Prostate gland (tissue), 2 donors: ENCODE results near the gene TP53INP2. TPM values are rescaled to one million over a fixed set of nuclear protein-coding genes. Genes with fewer than 3 reads are reported as not detected.
"Not testable (repeated sequence)": the region's sequence is repeated elsewhere in the genome, so short reads cannot be mapped to it uniquely, and the experiment has no call there.

ENCODE experiments used
- DNase-seq: peaks from one replicate; pipeline ENCODE4 v3.0.0-alpha.2; 2019; ENCODE audit warnings: low spot score
- H3K27ac ChIP-seq, 2 donors: fragments of 200-600 bp; sonication (generic); 2 replicates each; pipeline ENCODE4 v1.5.1; 2017 to 2019
- H3K27me3 ChIP-seq: fragments of 200-600 bp; sonication (generic); replicated peaks from 2 replicates; pipeline ENCODE4 v1.5.1; 2019; ENCODE audit not compliant: insufficient read depth
- H3K36me3 ChIP-seq, 2 donors: fragments of 200-600 bp; sonication (generic); 1 replicate in 1 of 2; 2 replicates in 1 of 2; pipeline versions ENCODE4 v1.5.1 to v1.8.1; 2017 to 2019
- H3K4me1 ChIP-seq: fragments of 200-600 bp; sonication (generic); replicated peaks from 2 replicates; pipeline ENCODE4 v1.5.1; 2019
- H3K4me3 ChIP-seq, 2 donors: fragments of 200-600 bp; sonication (generic); 2 replicates each; pipeline ENCODE4 v1.5.1; 2017 to 2019
- H3K9me3 ChIP-seq: fragments of 200-600 bp; sonication (generic); 2 replicates; pipeline ENCODE4 v1.5.1; 2017
- POLR2A ChIP-seq: fragments of 450-650 bp; IDR thresholded peaks from one replicate; pipeline ENCODE4 v1.6.1; 2016; ENCODE audit warnings: antibody characterized with exemption, mild to moderate bottlenecking
- POLR2AphosphoS5 ChIP-seq: sonication (generic); formaldehyde crosslinking; IDR thresholded peaks from one replicate; pipeline ENCODE4 v1.6.1; 2017; ENCODE audit warnings: antibody characterized with exemption
- WGBS: methylation state at CpG from one replicate; pipeline ENCODE4 v1.1.5; 2018; 5-methylcytosine and 5-hydroxymethylcytosine counted together
- intact Hi-C: fragments of 100-400 bp; cut with DNase I; formaldehyde crosslinking; loops from one replicate; pipeline ENCODE4 v1.14.2; 2022
- total RNA-seq, 2 donors: library from RNA; depleted of rRNA; stranded (reverse); fragments of >200 nt; gene quantifications; one replicate each; pipeline ENCODE4 v1.1.0, GENCODE V29; 2016
- TF ChIP-seq, protein P1 (sequence below), 4 experiments: fragments of 200-600 bp in 2 of 4; fragments of 450-650 bp in 2 of 4; sonication (generic) in 2 of 4; IDR thresholded peaks; 1 replicate in 3 of 4; 2 replicates in 1 of 4; pipeline ENCODE4 v1.5.1; 2016 to 2019; ENCODE audit warnings: antibody characterized with exemption in 4 of 4, mild to moderate bottlenecking in 2 of 4, moderate library complexity in 2 of 4

Gene TP53INP2
- total RNA-seq, 2 donors from 2014 or later: 26.0 to 39.4 TPM

GRCh38 chr20:34711813-34712430 lies 7.8 kb downstream of the TP53INP2 start:
- intact Hi-C loops: loop anchor here (2.0 kb wide), 1 partner anchor 131 kb away; no protein-coding TSS in a partner anchor
- H3K4me3 ChIP-seq: no peak overlapping the region
- no peak for DNase-seq

GRCh38 chr20:34712525-34713192 lies 8.5 kb downstream of the TP53INP2 start:
- intact Hi-C loops: no loop called here
- Histone ChIP-seq H3K27ac (no peak overlapping the region), H3K9me3 (no peaks in the 10 kb centered on the region), H3K4me3 (no peak overlapping the region), H3K4me1 (peaks cover 5% of the 10 kb centered on the region), H3K36me3 (no peaks in the 10 kb centered on the region), H3K27me3 (no peaks in the 10 kb centered on the region)
- DNase-seq: no peak
- WGBS: 78% methylated on average over 5 of the region's 5 CpGs
- TF ChIP-seq POLR2AphosphoS5 (no peak), POLR2A (no peak)
- TF ChIP-seq, protein P1, sequence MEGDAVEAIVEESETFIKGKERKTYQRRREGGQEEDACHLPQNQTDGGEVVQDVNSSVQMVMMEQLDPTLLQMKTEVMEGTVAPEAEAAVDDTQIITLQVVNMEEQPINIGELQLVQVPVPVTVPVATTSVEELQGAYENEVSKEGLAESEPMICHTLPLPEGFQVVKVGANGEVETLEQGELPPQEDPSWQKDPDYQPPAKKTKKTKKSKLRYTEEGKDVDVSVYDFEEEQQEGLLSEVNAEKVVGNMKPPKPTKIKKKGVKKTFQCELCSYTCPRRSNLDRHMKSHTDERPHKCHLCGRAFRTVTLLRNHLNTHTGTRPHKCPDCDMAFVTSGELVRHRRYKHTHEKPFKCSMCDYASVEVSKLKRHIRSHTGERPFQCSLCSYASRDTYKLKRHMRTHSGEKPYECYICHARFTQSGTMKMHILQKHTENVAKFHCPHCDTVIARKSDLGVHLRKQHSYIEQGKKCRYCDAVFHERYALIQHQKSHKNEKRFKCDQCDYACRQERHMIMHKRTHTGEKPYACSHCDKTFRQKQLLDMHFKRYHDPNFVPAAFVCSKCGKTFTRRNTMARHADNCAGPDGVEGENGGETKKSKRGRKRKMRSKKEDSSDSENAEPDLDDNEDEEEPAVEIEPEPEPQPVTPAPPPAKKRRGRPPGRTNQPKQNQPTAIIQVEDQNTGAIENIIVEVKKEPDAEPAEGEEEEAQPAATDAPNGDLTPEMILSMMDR (IDR thresholded peaks at IDR 0.05): no peak

More at GRCh38 chr20:34711813-34712430, 7.8 kb downstream of the TP53INP2 start:
- H3K27ac ChIP-seq: no peak overlapping the region
- 92% methylated on average over 3 of the region's 3 CpGs for WGBS
- no peaks in the 10 kb centered on the region for H3K9me3 ChIP-seq
- peaks cover 5% of the 10 kb centered on the region for H3K4me1 ChIP-seq
- H3K36me3 ChIP-seq: no peaks in the 10 kb centered on the region
- TF ChIP-seq POLR2A (no peak), POLR2AphosphoS5 (no peak)
- TF ChIP-seq, protein P1 (IDR thresholded peaks at IDR 0.05): no peak
- H3K27me3 ChIP-seq: no peaks in the 10 kb centered on the region

DNA sequence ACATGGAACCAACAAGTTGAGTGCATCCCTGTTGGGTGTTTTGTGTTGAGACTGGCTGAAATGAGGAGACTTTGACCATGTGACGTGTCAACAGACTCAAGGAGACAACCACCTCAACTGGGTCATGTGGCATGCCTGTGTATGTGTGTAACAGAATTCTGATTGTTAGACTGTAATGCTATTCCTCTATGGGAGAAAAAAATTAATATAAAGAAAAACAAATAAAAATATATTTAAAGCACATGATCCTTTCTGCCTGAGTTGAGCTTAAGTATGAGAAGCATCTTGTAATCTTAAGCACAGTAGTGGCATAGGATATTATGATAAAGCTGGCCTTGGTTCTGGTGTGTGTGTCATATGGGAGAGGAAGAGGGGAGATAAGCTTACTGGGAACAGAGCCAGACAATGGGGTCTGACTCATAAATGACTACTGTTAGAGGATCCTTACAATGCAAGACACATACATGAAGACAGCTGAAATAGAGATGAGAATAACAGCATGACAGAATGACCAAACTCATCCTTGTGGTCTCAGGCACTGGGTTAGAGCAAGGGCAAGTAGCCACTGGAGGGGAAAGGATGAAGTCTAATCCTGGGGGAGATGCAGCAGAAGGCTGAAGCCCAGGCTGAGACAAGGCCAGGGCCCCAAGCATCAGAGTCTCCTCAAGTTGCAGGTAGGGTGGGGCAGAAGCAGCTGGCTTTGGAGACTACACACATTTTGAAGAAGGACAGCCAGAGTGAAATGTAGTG lies 9.2 kb downstream of the TP53INP2 start:
- peaks cover 5% of the 10 kb centered on the region for H3K4me1 ChIP-seq
- no peak overlapping the region for H3K4me3 ChIP-seq
- no peaks in the 10 kb centered on the region for H3K9me3 ChIP-seq
- no peak for DNase-seq
- H3K36me3 ChIP-seq: no peaks in the 10 kb centered on the region
- intact Hi-C loops: no loop called here
- H3K27me3 ChIP-seq: no peaks in the 10 kb centered on the region
- WGBS: 100% methylated on average over 1 of the region's 1 CpG
- no peak for TF ChIP-seq POLR2A
- TF ChIP-seq, protein P1 (IDR thresholded peaks at IDR 0.05): no peak
- no peak for TF ChIP-seq POLR2AphosphoS5
- no peak overlapping the region for H3K27ac ChIP-seq

GRCh38 chr20:34713944-34714515 lies 9.9 kb downstream of the TP53INP2 start:
- H3K27ac ChIP-seq, H3K27me3 ChIP-seq, H3K4me1 ChIP-seq, H3K4me3 ChIP-seq, intact Hi-C loops, H3K36me3 ChIP-seq, DNase-seq, H3K9me3 ChIP-seq: not testable (repeated sequence)
- WGBS: 96% methylated on average over 10 of the region's 10 CpGs

DNA sequence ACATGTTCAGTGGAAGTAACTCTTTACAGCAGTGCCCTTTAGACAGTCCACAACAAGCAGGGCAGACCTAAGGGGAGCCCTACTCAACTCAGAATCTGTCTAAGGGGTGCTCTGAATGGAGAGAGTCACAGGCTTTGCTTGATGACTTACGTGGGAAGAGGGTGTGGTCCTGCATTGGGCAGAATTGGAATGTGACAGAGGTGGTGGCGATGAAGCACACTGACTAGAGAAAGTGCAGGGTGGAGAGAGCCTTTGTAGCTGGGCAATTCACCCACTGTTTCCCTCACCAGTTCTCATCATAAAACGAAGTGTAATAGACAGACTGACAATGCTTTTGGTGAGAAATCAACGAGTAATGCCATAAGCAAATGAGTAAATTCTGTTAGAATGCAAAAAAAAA lies 11.2 kb downstream of the TP53INP2 start:
- intact Hi-C loops: no loop called here
- H3K4me1 ChIP-seq: peaks cover 3% of the 10 kb centered on the region
- no peak overlapping the region for H3K27ac ChIP-seq
- no peak for DNase-seq
- no peaks in the 10 kb centered on the region for H3K9me3 ChIP-seq
- 91% methylated on average over 4 of the region's 4 CpGs for WGBS
- no peaks in the 10 kb centered on the region for H3K36me3 ChIP-seq
- TF ChIP-seq, protein P1 (IDR thresholded peaks at IDR 0.05): no peak
- TF ChIP-seq POLR2AphosphoS5: no peak
- no peak for TF ChIP-seq POLR2A
- H3K4me3 ChIP-seq: no peak overlapping the region
- no peaks in the 10 kb centered on the region for H3K27me3 ChIP-seq
